ENCODE measurements around the gene NCOA3. TPM values are rescaled to one million over a fixed set of nuclear protein-coding genes. Genes with fewer than 3 reads are reported as not detected.
A peak's percentile ranks its signal among the peaks of the same experiment; 100 is the strongest.

Gene NCOA3
- total RNA-seq, 1 donor = 44.5 TPM

DNA sequence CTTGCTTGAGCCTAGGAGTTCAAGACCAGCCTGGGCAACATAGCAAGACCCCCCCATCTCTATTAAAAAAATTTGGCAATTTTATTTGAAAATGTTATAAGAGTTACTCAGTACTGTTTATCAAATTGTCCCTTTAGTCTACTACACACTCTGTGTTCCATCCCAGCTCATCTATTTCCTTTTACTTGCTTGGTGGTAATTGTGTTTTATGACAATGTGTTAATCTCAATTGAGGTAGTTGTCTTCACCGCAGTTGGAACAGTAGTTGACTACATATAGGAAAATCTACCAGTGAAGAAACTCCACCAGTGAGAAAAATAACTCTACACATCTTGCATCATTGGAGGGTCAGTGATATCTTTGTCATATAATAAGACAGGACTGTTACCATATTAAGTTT lies 8.0 kb downstream of the NCOA3 start:
- H3K4me3 ChIP-seq (ENCODE audit: insufficient read depth, low read length) = no peak overlapping the region
- H3K9me3 ChIP-seq (ENCODE audit: low read depth, low read length) = no peaks in the 10 kb centered on the region
- DNase-seq (ENCODE audit: insufficient read length, low spot score, missing footprints) = no peak
- peaks cover 2% of the 10 kb centered on the region for H3K36me3 ChIP-seq (ENCODE audit: insufficient read depth, low read length)
- H3K4me2 ChIP-seq (ENCODE audit: insufficient read depth, low read length) = no peak overlapping the region
- H2AFZ ChIP-seq (ENCODE audit: low read length) = no peak overlapping the region
- H3K27me3 ChIP-seq (ENCODE audit: insufficient read depth, low read length) = no peaks in the 10 kb centered on the region
- peaks cover 86% of the 10 kb centered on the region for H3K79me2 ChIP-seq (ENCODE audit: insufficient read depth, low read length)
- no peaks in the 10 kb centered on the region for H3K4me1 ChIP-seq (ENCODE audit: insufficient read depth, low read length)
- TF ChIP-seq, protein P1, sequence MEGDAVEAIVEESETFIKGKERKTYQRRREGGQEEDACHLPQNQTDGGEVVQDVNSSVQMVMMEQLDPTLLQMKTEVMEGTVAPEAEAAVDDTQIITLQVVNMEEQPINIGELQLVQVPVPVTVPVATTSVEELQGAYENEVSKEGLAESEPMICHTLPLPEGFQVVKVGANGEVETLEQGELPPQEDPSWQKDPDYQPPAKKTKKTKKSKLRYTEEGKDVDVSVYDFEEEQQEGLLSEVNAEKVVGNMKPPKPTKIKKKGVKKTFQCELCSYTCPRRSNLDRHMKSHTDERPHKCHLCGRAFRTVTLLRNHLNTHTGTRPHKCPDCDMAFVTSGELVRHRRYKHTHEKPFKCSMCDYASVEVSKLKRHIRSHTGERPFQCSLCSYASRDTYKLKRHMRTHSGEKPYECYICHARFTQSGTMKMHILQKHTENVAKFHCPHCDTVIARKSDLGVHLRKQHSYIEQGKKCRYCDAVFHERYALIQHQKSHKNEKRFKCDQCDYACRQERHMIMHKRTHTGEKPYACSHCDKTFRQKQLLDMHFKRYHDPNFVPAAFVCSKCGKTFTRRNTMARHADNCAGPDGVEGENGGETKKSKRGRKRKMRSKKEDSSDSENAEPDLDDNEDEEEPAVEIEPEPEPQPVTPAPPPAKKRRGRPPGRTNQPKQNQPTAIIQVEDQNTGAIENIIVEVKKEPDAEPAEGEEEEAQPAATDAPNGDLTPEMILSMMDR (IDR thresholded peaks at IDR 0.05; ENCODE audit: extremely low read depth, low read depth, low read length) = no peak
- H4K20me1 ChIP-seq (ENCODE audit: insufficient read depth, low read length) = peaks cover 38% of the 10 kb centered on the region
- no peak overlapping the region for H3K27ac ChIP-seq (ENCODE audit: low read depth, low read length)

DNA sequence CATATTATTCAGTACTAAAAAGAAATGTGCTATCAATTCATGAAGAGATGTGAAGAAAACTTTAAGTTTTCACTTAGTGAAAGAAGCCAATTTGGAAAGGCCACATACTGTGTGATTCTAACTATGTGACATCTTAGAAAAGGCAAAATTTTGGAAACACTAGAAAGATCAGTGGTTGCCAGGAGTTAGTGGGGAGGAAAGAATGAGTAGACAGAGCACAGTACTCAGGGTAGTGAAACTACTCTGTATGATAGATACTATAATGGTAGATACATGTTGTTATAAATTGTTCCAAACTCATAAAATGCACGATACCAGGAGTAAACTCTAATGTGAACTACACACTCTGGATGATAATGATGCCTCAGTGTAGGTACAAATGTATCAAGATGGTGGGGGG lies 14.2 kb downstream of the NCOA3 start:
- peaks cover 21% of the 10 kb centered on the region for H4K20me1 ChIP-seq (ENCODE audit: insufficient read depth, low read length)

DNA sequence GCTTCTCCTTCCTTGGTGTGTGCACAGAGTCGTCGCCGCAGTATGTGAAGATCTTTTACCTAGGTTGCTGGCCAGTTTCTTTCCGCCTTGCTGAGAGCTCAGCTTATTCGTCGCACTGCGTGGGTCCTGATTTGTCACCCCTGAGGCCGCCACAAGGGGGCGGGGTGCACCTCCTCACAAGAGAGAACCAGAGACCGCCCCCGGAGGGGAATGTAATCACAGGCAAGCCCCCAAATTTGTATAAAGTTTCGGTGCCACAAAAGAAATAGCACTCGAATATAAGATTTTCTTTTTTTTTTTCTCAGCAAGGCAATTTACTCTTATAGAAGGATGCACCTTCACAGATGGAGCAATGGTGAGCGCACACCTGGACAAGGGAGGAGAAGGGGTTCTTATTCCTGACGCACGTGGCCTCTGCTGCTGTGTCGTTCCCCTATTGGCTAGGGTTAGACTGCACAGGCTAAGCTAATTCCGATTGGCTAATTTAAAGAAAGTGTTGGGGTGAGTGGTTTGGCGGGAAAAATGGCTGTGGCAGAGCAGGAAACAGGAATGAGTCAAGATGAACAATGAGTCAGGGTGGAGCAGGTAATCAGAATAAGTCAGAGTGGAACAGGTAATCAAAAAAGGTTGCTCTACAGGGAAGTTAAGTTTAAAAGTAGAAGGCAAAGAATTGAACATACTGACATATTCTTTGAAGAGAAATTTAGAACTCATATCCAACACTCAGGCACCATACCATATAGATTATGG lies 19.5 kb downstream of the NCOA3 start:
- Histone ChIP-seq H3K9me3 (ENCODE audit: low read depth, low read length) (peaks cover 9% of the 10 kb centered on the region), H3K4me2 (ENCODE audit: insufficient read depth, low read length) (no peak overlapping the region), H3K36me3 (ENCODE audit: insufficient read depth, low read length) (peaks cover 9% of the 10 kb centered on the region), H3K4me3 (ENCODE audit: insufficient read depth, low read length) (no peak overlapping the region), H3K27me3 (ENCODE audit: insufficient read depth, low read length) (no peaks in the 10 kb centered on the region), H3K79me2 (ENCODE audit: insufficient read depth, low read length) (peaks cover 68% of the 10 kb centered on the region), H4K20me1 (ENCODE audit: insufficient read depth, low read length) (peaks cover 13% of the 10 kb centered on the region), H3K4me1 (ENCODE audit: insufficient read depth, low read length) (peaks cover 4% of the 10 kb centered on the region), H2AFZ (ENCODE audit: low read length) (no peak overlapping the region), H3K27ac (ENCODE audit: low read depth, low read length) (no peak overlapping the region)
- DNase-seq (ENCODE audit: insufficient read length, low spot score, missing footprints) = no peak
- TF ChIP-seq, protein P1 (IDR thresholded peaks at IDR 0.05; ENCODE audit: extremely low read depth, low read depth, low read length) = no peak

More for the DNA sequence above, 14.2 kb downstream of the NCOA3 start:
- Histone ChIP-seq H3K27ac (ENCODE audit: low read depth, low read length) (no peak overlapping the region), H3K27me3 (ENCODE audit: insufficient read depth, low read length) (no peaks in the 10 kb centered on the region), H3K9me3 (ENCODE audit: low read depth, low read length) (peaks cover 3% of the 10 kb centered on the region), H2AFZ (ENCODE audit: low read length) (no peak overlapping the region), H3K4me2 (ENCODE audit: insufficient read depth, low read length) (no peak overlapping the region), H3K4me1 (ENCODE audit: insufficient read depth, low read length) (peaks cover 4% of the 10 kb centered on the region), H3K36me3 (ENCODE audit: insufficient read depth, low read length) (peaks cover 3% of the 10 kb centered on the region), H3K79me2 (ENCODE audit: insufficient read depth, low read length) (peaks cover 75% of the 10 kb centered on the region), H3K4me3 (ENCODE audit: insufficient read depth, low read length) (no peak overlapping the region)
- TF ChIP-seq, protein P1 (IDR thresholded peaks at IDR 0.05; ENCODE audit: extremely low read depth, low read depth, low read length) = no peak
- DNase-seq (ENCODE audit: insufficient read length, low spot score, missing footprints) = no peak

DNA sequence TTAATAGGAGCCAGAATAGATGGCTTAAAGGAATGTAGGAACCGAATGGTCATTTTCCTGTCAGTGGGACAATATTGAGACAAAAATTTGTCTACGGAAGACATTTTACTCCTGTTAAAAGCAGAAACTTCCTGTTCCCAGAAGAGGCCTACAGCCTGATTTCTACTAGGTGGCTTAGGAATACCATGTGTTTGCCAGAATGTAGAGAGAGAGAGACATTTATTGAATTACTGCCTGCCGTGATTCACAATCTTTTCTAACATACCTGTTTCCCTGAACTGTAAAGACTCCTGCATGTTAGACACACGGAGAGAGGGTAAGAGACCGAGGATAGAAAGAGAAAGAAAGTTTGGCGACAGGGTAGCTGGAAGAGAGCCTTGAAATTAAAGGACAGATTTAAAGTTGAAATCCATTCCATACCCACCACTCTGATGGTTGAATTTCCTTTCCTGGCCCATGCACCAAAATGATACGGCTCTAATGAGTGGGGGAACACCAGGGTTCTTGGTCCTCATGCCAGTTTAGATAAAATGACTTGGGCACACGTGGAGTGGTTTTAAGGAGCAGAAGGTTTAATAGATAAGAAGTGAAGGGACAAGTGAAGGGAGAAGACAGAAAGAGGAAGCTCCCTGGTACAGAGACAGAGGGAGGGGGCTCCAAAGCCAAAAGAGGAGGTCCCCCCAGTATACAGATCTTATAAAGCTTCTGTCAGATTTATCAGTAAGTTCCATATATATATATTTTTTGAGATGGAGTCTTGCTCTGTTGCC lies 22.5 kb downstream of the NCOA3 start:
- Histone ChIP-seq H3K4me1 (ENCODE audit: insufficient read depth, low read length) (no peaks in the 10 kb centered on the region), H3K4me3 (ENCODE audit: insufficient read depth, low read length) (peak overlapping the region; percentile 14), H3K27ac (ENCODE audit: low read depth, low read length) (peak overlapping the region; percentile 31), H3K27me3 (ENCODE audit: insufficient read depth, low read length) (no peaks in the 10 kb centered on the region), H3K79me2 (ENCODE audit: insufficient read depth, low read length) (peaks cover 69% of the 10 kb centered on the region), H3K4me2 (ENCODE audit: insufficient read depth, low read length) (peak overlapping the region; percentile 57), H3K36me3 (ENCODE audit: insufficient read depth, low read length) (peaks cover 9% of the 10 kb centered on the region), H2AFZ (ENCODE audit: low read length) (peak overlapping the region; percentile 62), H4K20me1 (ENCODE audit: insufficient read depth, low read length) (peaks cover 11% of the 10 kb centered on the region), H3K9me3 (ENCODE audit: low read depth, low read length) (peaks cover 9% of the 10 kb centered on the region)
- TF ChIP-seq, protein P1 (IDR thresholded peaks at IDR 0.05; ENCODE audit: extremely low read depth, low read depth, low read length) = no peak
- peak; percentile 44 for DNase-seq (ENCODE audit: insufficient read length, low spot score, missing footprints)

Data from osteoblast (primary cell).